ENCODE results near the gene FOXP1.
A peak's percentile ranks its signal among the peaks of the same experiment; 100 is the strongest.

The FOXP1 gene

DNA sequence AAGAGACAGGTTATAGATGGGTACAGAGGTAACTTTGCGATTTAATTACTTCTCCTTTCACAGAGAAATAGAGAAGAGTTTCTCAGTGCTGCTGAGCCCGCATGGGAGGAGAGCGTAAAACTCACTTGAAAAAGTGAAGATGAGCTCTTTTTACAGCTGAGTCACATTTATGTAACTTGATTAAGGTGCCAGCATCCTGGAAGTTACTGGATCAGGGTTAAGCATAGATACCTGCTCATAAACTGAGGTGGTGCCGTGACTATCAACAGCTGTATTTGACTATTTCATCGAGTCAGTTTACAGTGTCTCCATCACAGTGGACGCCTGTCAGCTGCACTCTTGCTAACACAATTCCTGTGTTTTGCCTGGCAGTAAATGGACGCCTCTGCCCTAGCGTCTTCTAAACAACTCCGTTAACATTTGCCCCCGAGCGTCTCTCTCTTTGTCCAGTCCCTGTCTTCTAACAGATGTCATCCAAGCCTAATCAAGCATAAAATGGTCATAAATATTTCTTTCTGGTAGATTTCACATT is 414.6 kb downstream of the FOXP1 start:
- Histone ChIP-seq H3K4me3 (ENCODE audit: low read length) (peak overlapping the region; percentile 24), H3K9ac (ENCODE audit: low read length) (peak overlapping the region; percentile 62), H3K27me3 (replicated peaks; ENCODE audit: control insufficient read depth, insufficient read depth, low read length) (no peaks in the 10 kb centered on the region), H3K36me3 (ENCODE audit: control insufficient read depth, insufficient read depth, low read length, severe bottlenecking) (no peaks in the 10 kb centered on the region), H3K4me1 (ENCODE audit: control insufficient read depth, insufficient read depth, low read length) (peaks cover 33% of the 10 kb centered on the region), H3K9me3 (ENCODE audit: control insufficient read depth, low read length) (no peaks in the 10 kb centered on the region)
- DNase-seq (ENCODE audit: low read depth) = no peak

DNA sequence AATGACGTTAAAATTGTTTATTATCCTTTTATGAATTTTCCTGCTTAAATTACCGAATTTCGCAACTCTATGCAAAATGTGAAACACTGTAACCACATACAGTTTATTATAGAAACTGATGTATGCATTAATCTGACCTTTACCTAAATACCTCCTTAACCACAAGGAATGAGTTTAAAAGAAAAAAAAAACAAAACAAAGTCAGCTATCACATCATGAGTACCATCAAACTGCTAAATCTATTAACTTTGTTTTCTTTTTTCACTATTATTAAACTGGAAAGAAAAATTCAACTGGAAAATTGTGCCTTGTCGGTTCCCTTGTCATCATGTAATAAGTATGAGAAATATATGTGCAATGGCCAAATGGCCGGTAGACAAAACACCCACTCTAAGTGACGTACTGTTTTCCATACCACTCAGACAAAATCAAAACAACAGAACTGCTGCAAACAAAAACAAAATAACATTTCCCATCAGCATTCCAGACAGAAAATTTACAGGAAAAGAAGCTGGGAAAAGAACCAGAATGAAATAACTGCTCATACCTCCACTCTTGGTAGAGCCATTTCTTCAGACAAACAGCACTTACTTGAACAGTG is 415.3 kb downstream of the FOXP1 start:
- peak; percentile 78 for DNase-seq (ENCODE audit: low read depth)
- no peaks in the 10 kb centered on the region for H3K9me3 ChIP-seq (ENCODE audit: control insufficient read depth, low read length)
- H3K4me1 ChIP-seq (ENCODE audit: control insufficient read depth, insufficient read depth, low read length) = peaks cover 26% of the 10 kb centered on the region
- H3K27me3 ChIP-seq (replicated peaks; ENCODE audit: control insufficient read depth, insufficient read depth, low read length) = no peaks in the 10 kb centered on the region
- H3K9ac ChIP-seq (ENCODE audit: low read length) = peak overlapping the region; percentile 62
- H3K36me3 ChIP-seq (ENCODE audit: control insufficient read depth, insufficient read depth, low read length, severe bottlenecking) = no peaks in the 10 kb centered on the region
- peak overlapping the region; percentile 24 for H3K4me3 ChIP-seq (ENCODE audit: low read length)

DNA sequence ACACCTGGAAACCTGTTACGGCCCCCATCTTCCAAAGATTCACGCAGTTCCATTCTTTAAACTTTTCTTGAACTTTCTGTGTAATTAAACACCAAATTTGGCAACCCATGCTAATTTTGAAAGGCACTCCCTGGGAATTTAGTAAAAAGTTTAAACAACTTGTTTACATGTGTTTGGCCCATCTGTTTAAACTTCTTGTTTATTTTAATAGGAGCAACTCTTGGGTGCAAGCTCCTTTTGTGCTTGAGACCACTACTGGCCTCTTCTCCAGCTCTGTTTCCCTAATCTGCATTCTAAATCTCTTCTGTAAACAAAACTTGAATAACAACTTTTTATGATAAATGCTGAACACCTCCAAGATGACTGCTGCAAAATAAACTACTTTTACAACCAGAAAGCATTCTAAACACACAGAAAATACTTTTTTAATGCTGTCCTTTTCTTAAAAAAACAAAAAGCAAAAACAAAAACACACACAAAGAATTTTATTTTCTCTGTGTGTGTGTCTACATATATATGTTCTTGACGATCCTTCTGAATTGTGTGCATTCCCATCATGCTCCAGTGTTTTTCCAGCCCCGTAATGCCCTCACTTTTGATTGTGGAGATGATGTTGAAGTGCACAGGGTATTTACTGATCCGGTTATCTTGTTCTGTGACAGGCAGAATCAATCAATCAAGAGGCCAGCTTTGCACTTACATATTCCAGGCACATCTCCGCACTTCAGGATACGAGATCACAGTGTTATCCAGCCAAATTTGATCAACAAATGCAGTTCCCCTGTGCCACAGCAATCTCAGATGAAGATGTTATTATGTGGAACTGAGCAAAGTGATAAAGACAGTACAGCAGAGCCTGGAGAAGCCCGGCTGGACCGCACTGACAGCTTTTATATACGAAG is 416.9 kb downstream of the FOXP1 start:
- Histone ChIP-seq H3K36me3 (ENCODE audit: control insufficient read depth, insufficient read depth, low read length, severe bottlenecking) (no peaks in the 10 kb centered on the region), H3K4me1 (ENCODE audit: control insufficient read depth, insufficient read depth, low read length) (peaks cover 13% of the 10 kb centered on the region), H3K9ac (ENCODE audit: low read length) (no peak overlapping the region), H3K27me3 (replicated peaks; ENCODE audit: control insufficient read depth, insufficient read depth, low read length) (no peaks in the 10 kb centered on the region), H3K9me3 (ENCODE audit: control insufficient read depth, low read length) (no peaks in the 10 kb centered on the region), H3K4me3 (ENCODE audit: low read length) (no peak overlapping the region)
- no peak for DNase-seq (ENCODE audit: low read depth)

DNA sequence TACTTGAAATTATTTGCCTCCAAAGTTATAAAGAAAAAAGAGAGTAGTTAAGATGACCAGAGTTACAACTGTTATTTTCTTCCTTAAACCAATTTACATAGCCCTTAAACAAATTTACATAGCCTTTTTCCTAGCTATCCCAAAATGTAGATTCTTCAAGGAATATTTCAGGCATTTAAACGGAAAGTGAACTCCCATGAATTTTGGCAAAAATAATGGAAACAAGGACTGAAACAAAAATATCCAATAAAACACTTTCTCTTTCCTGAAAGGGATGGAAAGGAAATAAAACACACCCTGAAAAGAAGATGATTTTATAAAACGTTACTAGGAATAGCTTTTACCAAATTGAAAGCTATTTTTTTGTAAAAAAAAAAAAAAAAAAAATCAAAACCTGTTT is 418.6 kb downstream of the FOXP1 start:
- no peak overlapping the region for H3K9ac ChIP-seq (ENCODE audit: low read length)
- peaks cover 8% of the 10 kb centered on the region for H3K9me3 ChIP-seq (ENCODE audit: control insufficient read depth, low read length)
- no peaks in the 10 kb centered on the region for H3K27me3 ChIP-seq (replicated peaks; ENCODE audit: control insufficient read depth, insufficient read depth, low read length)
- no peaks in the 10 kb centered on the region for H3K36me3 ChIP-seq (ENCODE audit: control insufficient read depth, insufficient read depth, low read length, severe bottlenecking)
- no peak for DNase-seq (ENCODE audit: low read depth)
- H3K4me1 ChIP-seq (ENCODE audit: control insufficient read depth, insufficient read depth, low read length) = peaks cover 13% of the 10 kb centered on the region
- H3K4me3 ChIP-seq (ENCODE audit: low read length) = no peak overlapping the region

DNA sequence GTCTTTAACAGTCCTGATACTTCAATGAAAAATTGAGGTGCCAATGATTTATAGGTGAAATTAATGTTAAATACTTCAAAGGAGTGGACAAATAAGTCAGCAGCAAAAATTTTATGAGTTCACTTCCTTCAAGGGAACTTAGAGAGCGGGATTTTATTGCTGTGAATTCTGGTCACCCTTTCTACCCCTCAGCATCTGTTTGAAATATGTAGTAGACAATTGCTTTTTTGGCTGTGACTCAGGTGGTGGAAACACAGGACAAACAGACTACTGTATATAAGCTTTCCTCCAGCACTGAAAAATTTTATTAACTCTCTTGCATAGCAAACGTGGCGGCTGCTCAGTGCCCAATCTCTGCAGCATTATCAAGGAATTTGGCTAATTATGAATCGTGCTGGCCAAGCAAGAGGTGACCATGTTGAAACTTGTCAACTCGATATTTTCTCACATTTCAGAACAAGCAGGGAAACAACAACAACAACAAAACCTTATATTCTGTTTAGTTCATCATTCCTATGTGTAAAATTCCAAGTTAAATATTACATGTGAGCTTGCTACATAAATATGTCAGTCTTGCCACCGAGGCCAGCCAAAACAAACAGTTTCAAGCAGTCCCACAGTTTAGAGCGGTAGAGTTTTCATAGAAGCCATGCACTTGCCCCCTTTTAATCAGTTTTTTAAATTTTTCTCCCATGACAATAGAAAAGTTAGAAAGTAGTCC is 420.2 kb downstream of the FOXP1 start:
- Histone ChIP-seq H3K9ac (ENCODE audit: low read length) (no peak overlapping the region), H3K36me3 (ENCODE audit: control insufficient read depth, insufficient read depth, low read length, severe bottlenecking) (no peaks in the 10 kb centered on the region), H3K9me3 (ENCODE audit: control insufficient read depth, low read length) (peaks cover 8% of the 10 kb centered on the region), H3K27me3 (replicated peaks; ENCODE audit: control insufficient read depth, insufficient read depth, low read length) (no peaks in the 10 kb centered on the region), H3K4me1 (ENCODE audit: control insufficient read depth, insufficient read depth, low read length) (peaks cover 8% of the 10 kb centered on the region), H3K4me3 (ENCODE audit: low read length) (no peak overlapping the region)
- no peak for DNase-seq (ENCODE audit: low read depth)

DNA sequence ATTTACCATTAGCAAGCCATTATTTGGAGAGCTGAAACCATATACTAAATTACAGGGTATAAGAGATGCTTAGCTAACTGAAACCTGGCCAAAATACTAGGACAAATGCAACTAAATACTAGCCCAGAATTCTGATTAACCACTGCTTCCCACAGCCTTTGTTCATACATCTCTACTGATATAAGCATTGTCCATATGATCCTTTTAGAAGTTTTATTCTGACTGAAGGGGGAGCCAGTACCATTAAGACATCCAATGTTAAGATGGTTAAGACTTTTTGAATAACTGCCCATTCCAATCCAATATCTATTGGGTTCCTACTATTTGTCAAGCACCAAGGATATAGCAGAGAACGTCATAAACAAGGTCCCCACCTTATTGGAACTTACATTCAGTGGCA is 421.3 kb downstream of the FOXP1 start:
- DNase-seq (ENCODE audit: low read depth) = no peak
- Histone ChIP-seq H3K27me3 (replicated peaks; ENCODE audit: control insufficient read depth, insufficient read depth, low read length) (no peaks in the 10 kb centered on the region), H3K9me3 (ENCODE audit: control insufficient read depth, low read length) (peaks cover 8% of the 10 kb centered on the region), H3K9ac (ENCODE audit: low read length) (no peak overlapping the region), H3K4me1 (ENCODE audit: control insufficient read depth, insufficient read depth, low read length) (no peaks in the 10 kb centered on the region), H3K36me3 (ENCODE audit: control insufficient read depth, insufficient read depth, low read length, severe bottlenecking) (no peaks in the 10 kb centered on the region), H3K4me3 (ENCODE audit: low read length) (no peak overlapping the region)

DNA sequence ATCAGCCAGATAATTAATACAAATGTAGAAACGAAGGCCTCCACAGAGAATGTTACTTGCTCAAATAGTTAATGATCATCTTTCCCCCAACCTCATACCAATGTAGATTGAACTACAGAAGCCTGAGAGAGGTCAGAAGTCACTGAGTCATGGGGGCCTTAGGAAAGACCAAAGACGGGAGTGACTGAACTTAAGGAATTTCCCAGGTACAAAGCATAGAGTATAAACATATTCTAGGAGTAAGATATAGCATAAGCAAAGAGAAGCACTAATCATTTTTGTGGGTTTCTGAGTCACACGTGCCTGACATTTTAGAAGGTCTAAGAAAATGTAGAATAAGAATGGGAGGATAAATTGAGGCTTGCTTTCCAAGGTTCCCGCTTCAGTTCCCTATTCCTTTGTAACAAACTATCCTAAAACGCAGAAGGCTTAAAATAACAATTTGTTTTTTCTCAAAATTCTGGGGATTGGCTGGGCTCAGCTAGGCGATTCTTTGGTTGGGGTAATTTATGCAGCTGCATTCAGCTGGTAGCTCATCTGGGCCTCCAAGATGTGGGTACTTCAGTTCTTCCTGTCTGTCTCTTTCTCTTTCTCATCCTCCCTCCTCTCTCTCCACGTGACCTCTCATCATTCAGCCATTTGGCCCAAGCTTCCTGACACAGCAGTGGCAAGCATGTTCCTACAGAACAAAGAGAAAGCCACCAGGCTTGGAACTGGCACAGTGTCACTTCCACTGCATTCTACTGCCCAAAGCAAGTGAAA is 422.6 kb downstream of the FOXP1 start:
- no peak overlapping the region for H3K9ac ChIP-seq (ENCODE audit: low read length)
- no peak overlapping the region for H3K4me3 ChIP-seq (ENCODE audit: low read length)
- no peak for DNase-seq (ENCODE audit: low read depth)
- H3K4me1 ChIP-seq (ENCODE audit: control insufficient read depth, insufficient read depth, low read length) = no peaks in the 10 kb centered on the region
- H3K27me3 ChIP-seq (replicated peaks; ENCODE audit: control insufficient read depth, insufficient read depth, low read length) = no peaks in the 10 kb centered on the region
- H3K9me3 ChIP-seq (ENCODE audit: control insufficient read depth, low read length) = peaks cover 8% of the 10 kb centered on the region
- no peaks in the 10 kb centered on the region for H3K36me3 ChIP-seq (ENCODE audit: control insufficient read depth, insufficient read depth, low read length, severe bottlenecking)

DNA sequence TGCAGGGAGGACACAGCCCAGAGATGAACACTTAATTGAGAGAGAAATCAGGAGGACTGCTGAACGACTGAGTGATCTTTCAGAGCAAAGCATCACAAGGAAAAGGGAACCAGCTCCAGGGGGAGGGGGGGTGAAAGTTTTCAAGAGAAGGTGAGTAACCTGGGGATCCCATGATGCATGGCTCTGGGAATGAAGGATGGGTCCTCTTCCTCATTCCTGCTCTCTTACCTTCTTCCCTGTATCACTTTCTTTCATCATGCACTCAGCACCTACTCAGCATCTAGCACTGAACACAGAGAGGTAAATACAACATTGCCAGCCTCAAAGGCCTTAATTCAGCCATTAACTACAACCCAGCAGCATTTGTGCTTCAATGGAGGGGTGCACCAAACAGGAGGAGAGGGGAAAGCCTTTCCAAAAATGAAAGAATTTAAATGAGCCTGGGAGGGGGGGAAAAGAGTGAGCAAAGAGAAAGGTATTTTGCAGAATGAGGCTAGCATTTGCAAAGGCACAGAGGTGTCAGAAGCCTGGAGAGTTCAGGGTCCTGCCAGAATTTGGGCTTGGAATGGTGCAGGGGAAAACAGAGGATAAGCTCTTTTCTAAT is 427.4 kb downstream of the FOXP1 start:
- H3K9ac ChIP-seq (ENCODE audit: low read length) = no peak overlapping the region
- H3K4me3 ChIP-seq (ENCODE audit: low read length) = no peak overlapping the region
- no peak for DNase-seq (ENCODE audit: low read depth)
- H3K9me3 ChIP-seq (ENCODE audit: control insufficient read depth, low read length) = peaks cover 5% of the 10 kb centered on the region
- no peaks in the 10 kb centered on the region for H3K36me3 ChIP-seq (ENCODE audit: control insufficient read depth, insufficient read depth, low read length, severe bottlenecking)
- H3K4me1 ChIP-seq (ENCODE audit: control insufficient read depth, insufficient read depth, low read length) = no peaks in the 10 kb centered on the region
- H3K27me3 ChIP-seq (replicated peaks; ENCODE audit: control insufficient read depth, insufficient read depth, low read length) = no peaks in the 10 kb centered on the region

DNA sequence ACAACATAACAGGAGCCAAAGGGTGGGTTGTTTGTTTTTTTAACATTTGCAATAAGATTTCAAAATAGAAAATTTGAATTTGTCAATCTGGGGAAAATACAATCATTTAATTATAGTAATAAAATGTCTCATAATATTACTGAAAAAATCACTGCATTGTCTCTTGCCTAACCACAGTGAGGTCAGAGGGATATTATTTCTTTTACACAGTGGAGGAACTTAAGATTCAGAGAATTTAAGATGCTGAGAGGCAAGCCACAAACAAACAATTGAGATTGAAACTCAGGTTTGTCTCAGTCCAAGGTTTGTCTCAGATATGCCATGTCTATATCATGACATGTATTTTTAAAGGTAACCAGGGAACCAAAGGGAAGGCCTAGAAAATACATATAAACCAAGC is 428.7 kb downstream of the FOXP1 start:
- H3K27me3 ChIP-seq (replicated peaks; ENCODE audit: control insufficient read depth, insufficient read depth, low read length) = no peaks in the 10 kb centered on the region
- no peaks in the 10 kb centered on the region for H3K36me3 ChIP-seq (ENCODE audit: control insufficient read depth, insufficient read depth, low read length, severe bottlenecking)
- H3K9ac ChIP-seq (ENCODE audit: low read length) = no peak overlapping the region

DNA sequence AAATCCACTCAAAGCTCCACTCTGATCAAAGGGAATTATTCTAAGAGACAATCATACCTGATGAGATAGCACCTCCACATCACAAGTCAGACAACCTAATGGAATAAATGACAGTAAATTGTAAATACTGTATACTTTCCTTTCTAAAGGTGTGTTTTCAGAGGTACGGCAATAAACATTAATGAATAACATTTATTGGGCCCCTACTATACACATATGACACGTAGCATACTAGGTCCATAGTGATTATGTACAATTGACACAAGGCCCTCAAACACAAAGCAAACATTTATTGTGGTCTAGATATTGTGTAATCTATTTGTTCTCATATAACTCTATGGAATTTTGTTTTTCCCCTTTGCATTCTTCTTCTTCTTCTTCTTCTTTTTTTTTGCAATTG is 429.8 kb downstream of the FOXP1 start:
- no peaks in the 10 kb centered on the region for H3K36me3 ChIP-seq (ENCODE audit: control insufficient read depth, insufficient read depth, low read length, severe bottlenecking)
- H3K4me3 ChIP-seq (ENCODE audit: low read length) = no peak overlapping the region
- peak; percentile 13 for DNase-seq (ENCODE audit: low read depth)
- no peaks in the 10 kb centered on the region for H3K27me3 ChIP-seq (replicated peaks; ENCODE audit: control insufficient read depth, insufficient read depth, low read length)
- no peaks in the 10 kb centered on the region for H3K9me3 ChIP-seq (ENCODE audit: control insufficient read depth, low read length)
- no peaks in the 10 kb centered on the region for H3K4me1 ChIP-seq (ENCODE audit: control insufficient read depth, insufficient read depth, low read length)
- no peak overlapping the region for H3K9ac ChIP-seq (ENCODE audit: low read length)

More for the DNA sequence above, 428.7 kb downstream of the FOXP1 start:
- Histone ChIP-seq H3K9me3 (ENCODE audit: control insufficient read depth, low read length) (no peaks in the 10 kb centered on the region), H3K4me3 (ENCODE audit: low read length) (no peak overlapping the region), H3K4me1 (ENCODE audit: control insufficient read depth, insufficient read depth, low read length) (no peaks in the 10 kb centered on the region)
- DNase-seq (ENCODE audit: low read depth) = peak; percentile 42
